Adrenal gland (tissue), 12 donors: Measurements from ENCODE around the gene R3HDM4. TPM values are rescaled to one million over a fixed set of nuclear protein-coding genes. Genes with fewer than 3 reads are reported as not detected.
A peak's percentile ranks its signal among the peaks of the same experiment; 100 is the strongest.

ENCODE experiments used
- DNase-seq, 7 donors: peaks; one replicate each; pipeline ENCODE4 v3.0.0-alpha.2; 2019 to 2020
- H3K27ac ChIP-seq, 5 donors: fragments of 200-600 bp; sonication (generic) in 4 of 5; 1 replicate in 3 of 5; 2 replicates in 2 of 5; pipeline versions ENCODE4 v1.5.1 to v1.8.0; 2016 to 2020; ENCODE audit warnings: mild to moderate bottlenecking in 1 of 5
- H3K27me3 ChIP-seq: fragments of 200-600 bp; 2 replicates; pipeline ENCODE4 v1.8.0; 2021
- H3K36me3 ChIP-seq, 2 donors: fragments of 200-600 bp; replicated peaks in 1 of 2; 1 replicate in 1 of 2; 2 replicates in 1 of 2; pipeline versions ENCODE4 v1.5.1 to v1.8.0; 2018 to 2022
- H3K4me1 ChIP-seq, 2 donors: fragments of 200-600 bp; replicated peaks in 1 of 2; 1 replicate in 1 of 2; 2 replicates in 1 of 2; pipeline versions ENCODE4 v1.5.1 to v1.8.0; 2018 to 2021
- H3K4me3 ChIP-seq, 4 donors: fragments of 200-600 bp; sonication (generic) in 3 of 4; one replicate each; pipeline ENCODE4 v1.5.1; 2016 to 2018
- H3K9me3 ChIP-seq, 3 donors: fragments of 200-600 bp; sonication (generic) in 1 of 3; replicated peaks in 1 of 3; 1 replicate in 2 of 3; 2 replicates in 1 of 3; pipeline versions ENCODE4 v1.5.1 to v1.8.0; 2016 to 2021
- CTCF ChIP-seq, 6 experiments: fragments of 450-650 bp in 4 of 6; fragments of 200-600 bp in 2 of 6; sonication (generic) in 1 of 6; IDR thresholded peaks; 1 replicate in 5 of 6; 2 replicates in 1 of 6; pipeline versions ENCODE4 v1.5.1 to v1.8.0; 2016 to 2021; ENCODE audit warnings: antibody characterized with exemption in 6 of 6, mild to moderate bottlenecking in 2 of 6, moderate library complexity in 1 of 6
- POLR2A ChIP-seq, 2 donors: fragments of 450-650 bp; IDR thresholded peaks; one replicate each; pipeline ENCODE4 v1.6.1; 2017; ENCODE audit warnings: antibody characterized with exemption in 2 of 2, mild to moderate bottlenecking in 2 of 2, moderate library complexity in 1 of 2
- WGBS, 4 donors: extraction: QIAGEN DNeasy Blood & Tissue Kit in 2 of 4; methylation state at CpG; one replicate each; pipeline versions ENCODE4 v1.1.5 to v1.1.7; 2013 to 2017; 5-methylcytosine and 5-hydroxymethylcytosine counted together
- intact Hi-C, 2 donors: fragments of 100-400 bp; cut with DNase I; formaldehyde crosslinking; loops; one replicate each; pipeline versions ENCODE4 v1.14.1 to v1.15.0; 2022 to 2023
- polyA plus RNA-seq, 3 donors: library from polyadenylated mRNA; stranded (reverse); fragments of 200-250 nt in 2 of 3; fragments of 350-450 nt in 1 of 3; fragmentation: Illumina TruSeq in 1 of 3; extraction: RNeasy Lipid Tissue Mini Kit (QIAGEN cat#74804) in 1 of 3; gene quantifications; one replicate each; pipeline ENCODE4 v1.2.3, GENCODE V29; 2013 to 2014
- total RNA-seq, 9 donors: library from RNA; depleted of rRNA in 4 of 9; stranded (reverse); fragments of >200 nt in 4 of 9; fragments of 120-200 nt in 1 of 9; fragmentation: NEBNext Ultra II Directional in 1 of 9; extraction: Animal tissue kit (Norgen Biotek cat#: 25700) in 1 of 9; gene quantifications; one replicate each; pipeline versions ENCODE4 v1.1.0 to v1.2.4, GENCODE V29; 2013 to 2023
- donor health status: healthy with polysubstance abuse.
- donor health status: Bipolar disorder and iron deficiency.
- donor health status: DM: yes; HTN: yes; CAD: no.
- donor health status: DM: no; HTN: no; CAD: no.
- donor health status: DM: no; HTN: no; CAD: no.
- donor health status: DM: yes; HTN: yes; CAD: no.

Gene R3HDM4
- total and polyA plus RNA-seq, 12 donors, result 8.9 to 59.5 (median 29.6) TPM

GRCh38 chr19:927780-928401 is 14.9 kb upstream of the R3HDM4 start:
- H3K9me3 ChIP-seq, result no peaks in the 10 kb centered on the region
- peak overlapping the region in 1 of 4 donors; percentile 73 for H3K4me3 ChIP-seq
- intact Hi-C loops, result no loop called here
- no peaks in the 10 kb centered on the region for H3K36me3 ChIP-seq
- 72 to 89% (median 76%) methylated on average over 3 to 12 of the region's 12 CpGs for WGBS, 4 donors
- H3K4me1 ChIP-seq, result peaks cover 5 to 13% of the 10 kb centered on the region in 2 donors
- no peak for TF ChIP-seq CTCF (IDR thresholded peaks at IDR 0.05)
- peak overlapping the region in 2 of 5 donors; percentile 80 to 81 for H3K27ac ChIP-seq
- H3K27me3 ChIP-seq, result no peaks in the 10 kb centered on the region
- peak in 1 of 7 donors; percentile 24 for DNase-seq

- no peaks in the 10 kb centered on the region for H3K36me3 ChIP-seq
- no peaks in the 10 kb centered on the region for H3K27me3 ChIP-seq
- H3K9me3 ChIP-seq, result no peaks in the 10 kb centered on the region
- TF ChIP-seq CTCF (IDR thresholded peaks at IDR 0.05), result no peak
- TF ChIP-seq POLR2A (IDR thresholded peaks at IDR 0.05), result no peak
- H3K27ac ChIP-seq, result peak overlapping the region in 4 of 5 donors; percentile 58 to 81 (median 76)
- WGBS, 4 donors, result 15 to 53% (median 15%) methylated on average over 3 to 15 of the region's 15 CpGs; no CpG with 5 or more reads in 1 of the 4 donors
- peak overlapping the region in 3 of 4 donors; percentile 11 to 73 (median 71) for H3K4me3 ChIP-seq
- DNase-seq, result peak in 2 of 7 donors; percentile 56 to 61
- H3K4me1 ChIP-seq, result peaks cover 5 to 13% of the 10 kb centered on the region in 2 donors
- intact Hi-C loops, result no loop called here
Observed at GRCh38 chr19:927351-927779, 14.3 kb upstream of the R3HDM4 start.

- Histone ChIP-seq H3K36me3 (no peaks in the 10 kb centered on the region), H3K27ac (peak overlapping the region in 4 of 5 donors; percentile 58 to 81 (median 76)), H3K4me3 (peak overlapping the region; percentile 60 to 73 (median 66)), H3K9me3 (no peaks in the 10 kb centered on the region), H3K4me1 (peaks cover 5 to 13% of the 10 kb centered on the region in 2 donors), H3K27me3 (no peaks in the 10 kb centered on the region)
- intact Hi-C loops, result no loop called here
- DNase-seq, result peak; percentile 70 to 84 (median 71)
- TF ChIP-seq POLR2A (IDR thresholded peaks at IDR 0.05), result no peak
- no peak for TF ChIP-seq CTCF (IDR thresholded peaks at IDR 0.05)
- WGBS, 4 donors, result 0 to 1% (median 0%) methylated on average over 18 to 52 of the region's 52 CpGs
Observed at GRCh38 chr19:926589-927350, 13.8 kb upstream of the R3HDM4 start.

- no peak for DNase-seq
- Histone ChIP-seq H3K36me3 (no peaks in the 10 kb centered on the region), H3K9me3 (no peaks in the 10 kb centered on the region), H3K4me3 (peak overlapping the region; percentile 60 to 73 (median 66)), H3K27ac (peak overlapping the region in 4 of 5 donors; percentile 58 to 81 (median 76)), H3K4me1 (peaks cover 5 to 13% of the 10 kb centered on the region in 2 donors), H3K27me3 (peaks cover 1% of the 10 kb centered on the region)
- no peak for TF ChIP-seq CTCF (IDR thresholded peaks at IDR 0.05)
- TF ChIP-seq POLR2A (IDR thresholded peaks at IDR 0.05), result no peak
- intact Hi-C loops, result no loop called here
- 0 to 1% (median 0%) methylated on average over 16 to 21 of the region's 21 CpGs for WGBS, 4 donors
Observed at GRCh38 chr19:926323-926588, 13.2 kb upstream of the R3HDM4 start.
